Occipital lobe (tissue), 2 donors: ENCODE measurements around the gene IFNGR2. TPM values are rescaled to one million over a fixed set of nuclear protein-coding genes. Genes with fewer than 3 reads are reported as not detected.

ENCODE experiments used
- DNase-seq: peaks from one replicate; lab custom pipeline; 2025; lab: John Stamatoyannopoulos, UW
- total RNA-seq: library from RNA; depleted of rRNA; stranded (reverse); fragments of >200 nt; gene quantifications from one replicate; pipeline ENCODE4 v1.2.3, GENCODE V29; 2014

The IFNGR2 gene, protein sequence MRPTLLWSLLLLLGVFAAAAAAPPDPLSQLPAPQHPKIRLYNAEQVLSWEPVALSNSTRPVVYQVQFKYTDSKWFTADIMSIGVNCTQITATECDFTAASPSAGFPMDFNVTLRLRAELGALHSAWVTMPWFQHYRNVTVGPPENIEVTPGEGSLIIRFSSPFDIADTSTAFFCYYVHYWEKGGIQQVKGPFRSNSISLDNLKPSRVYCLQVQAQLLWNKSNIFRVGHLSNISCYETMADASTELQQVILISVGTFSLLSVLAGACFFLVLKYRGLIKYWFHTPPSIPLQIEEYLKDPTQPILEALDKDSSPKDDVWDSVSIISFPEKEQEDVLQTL
- total RNA-seq: 57.1 TPM

DNA sequence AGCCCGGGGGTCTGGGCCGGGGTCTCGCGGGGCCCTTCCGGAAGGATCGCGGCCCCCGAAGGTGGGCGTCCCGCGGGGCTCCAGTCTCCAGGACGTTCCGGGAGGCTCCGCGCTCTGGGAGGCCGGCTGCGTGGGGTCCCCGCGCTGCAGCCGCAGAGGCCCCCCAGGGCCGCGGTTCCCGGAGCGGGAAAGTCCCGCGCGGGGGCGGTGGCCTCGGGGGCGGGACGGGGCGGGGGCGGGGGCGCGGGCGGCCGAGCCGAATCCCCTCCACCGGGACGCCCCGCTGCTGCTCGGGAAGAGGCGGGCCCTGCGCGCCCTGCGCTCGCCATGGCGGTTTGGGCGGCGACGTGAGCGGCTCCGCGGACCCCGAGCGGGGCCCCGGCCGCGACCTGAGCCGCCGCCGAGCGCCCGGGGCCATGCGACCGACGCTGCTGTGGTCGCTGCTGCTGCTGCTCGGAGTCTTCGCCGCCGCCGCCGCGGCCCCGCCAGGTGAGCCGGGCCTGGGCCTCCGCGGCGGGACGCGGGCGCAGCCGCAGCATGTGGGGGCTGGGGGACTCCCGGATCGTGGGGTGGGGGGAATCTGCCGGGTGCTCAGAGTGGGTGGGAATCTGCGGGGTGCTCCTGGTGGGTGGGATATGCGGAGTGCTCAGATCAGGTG is at the start of gene IFNGR2:
IFNGR2 (plus strand) TSS at position 286 of the 658 bp plus-strand sequence; CDS start at position 417, 131 bp downstream.
- DNase-seq: no peak

GRCh38 chr21:33355355-33355754 is 47.9 kb upstream of the IFNGR2 start:
- DNase-seq: no peak

GRCh38 chr21:33355996-33356395 is 47.2 kb upstream of the IFNGR2 start:
- no peak for DNase-seq

DNA sequence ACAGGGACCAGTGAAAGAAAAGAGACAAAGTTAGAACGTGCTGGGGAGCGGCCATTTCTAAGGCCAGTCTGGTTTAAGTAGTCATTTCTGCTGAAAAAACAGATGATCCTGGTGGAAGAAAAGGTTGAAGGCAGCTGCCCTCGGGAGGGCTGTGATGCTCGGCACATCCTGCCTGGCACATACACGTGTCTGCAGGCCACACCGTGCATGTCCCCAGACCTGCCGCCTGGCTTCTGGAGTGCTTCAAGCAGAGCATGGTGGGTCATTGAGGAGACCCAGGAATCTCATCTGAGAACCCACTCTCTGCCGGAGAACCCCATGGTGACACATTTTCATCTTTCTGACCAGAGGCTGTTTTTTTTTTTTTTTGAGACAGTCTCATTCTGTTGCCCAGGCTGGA is 46.0 kb upstream of the IFNGR2 start:
- DNase-seq: no peak

GRCh38 chr21:33359446-33359845 is 43.8 kb upstream of the IFNGR2 start:
- DNase-seq: no peak

- no peak for DNase-seq
These were observed 42.9 kb upstream of the IFNGR2 start for GRCh38 chr21:33360281-33360680.

DNA sequence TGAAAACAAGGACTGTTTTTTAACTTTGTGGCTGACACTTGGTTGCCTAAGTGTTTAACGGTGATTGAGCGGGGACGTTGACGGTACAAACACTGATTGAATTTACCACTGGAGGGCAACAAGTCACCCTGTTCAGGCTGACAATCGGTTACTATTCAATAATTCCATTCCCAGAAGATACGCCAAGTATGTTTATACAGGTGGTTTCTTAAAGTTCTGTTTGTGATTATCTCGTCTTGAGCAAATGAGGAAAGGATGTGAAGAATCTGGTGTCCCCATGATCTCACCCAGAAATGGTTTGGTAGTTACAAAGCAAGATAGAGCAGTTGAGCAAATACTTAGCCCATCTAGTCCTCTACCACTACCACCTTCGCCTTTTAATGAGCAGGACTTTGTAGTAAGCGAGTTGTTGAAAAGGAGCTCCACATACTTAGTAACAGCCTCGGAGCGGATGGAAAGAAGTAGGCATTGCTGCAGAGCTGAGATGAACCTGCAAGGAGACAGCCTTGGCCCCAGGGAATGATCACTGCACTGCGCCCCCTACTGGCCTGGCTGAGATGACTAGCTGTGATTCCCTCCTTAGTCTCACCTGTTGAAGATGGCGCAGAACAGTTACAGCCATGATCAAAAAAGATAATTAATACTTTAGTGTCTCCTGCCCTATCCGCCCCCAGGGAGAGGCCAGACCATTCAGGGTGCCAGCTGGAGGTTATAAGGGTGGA is 42.2 kb upstream of the IFNGR2 start:
- DNase-seq: no peak

DNA sequence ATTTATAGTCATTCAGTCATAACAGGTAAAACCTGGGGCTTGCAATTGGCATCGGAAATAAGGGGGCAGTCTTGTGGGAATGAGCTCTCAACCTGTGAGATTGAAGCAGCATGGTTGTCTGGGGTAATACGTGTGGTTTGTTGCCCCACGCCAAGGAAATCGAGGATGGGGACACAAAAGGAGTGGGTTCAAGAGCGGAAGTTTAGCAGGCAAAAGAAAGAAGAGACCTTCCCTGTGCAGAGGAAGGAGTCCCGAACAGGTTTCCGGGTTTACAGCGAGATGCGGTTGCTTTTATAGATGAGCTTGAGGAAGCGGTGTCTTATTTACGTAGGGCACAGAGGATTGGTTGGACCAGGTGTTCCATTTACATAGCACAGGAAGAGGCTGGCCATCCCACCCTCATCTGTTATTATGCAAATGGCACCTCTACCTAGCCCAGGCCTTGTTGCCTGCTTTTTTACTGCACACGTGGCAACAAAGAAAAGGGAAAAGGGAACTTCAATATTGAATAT is 41.1 kb upstream of the IFNGR2 start:
- DNase-seq: no peak

GRCh38 chr21:33363911-33364609 is 39.2 kb upstream of the IFNGR2 start:
- peak; percentile 6 for DNase-seq

GRCh38 chr21:33364830-33365229 is 38.4 kb upstream of the IFNGR2 start:
- no peak for DNase-seq

GRCh38 chr21:33367309-33367973 is 35.8 kb upstream of the IFNGR2 start:
- no peak for DNase-seq

- no peak for DNase-seq
These were observed 35.1 kb upstream of the IFNGR2 start for GRCh38 chr21:33368124-33368523.

DNA sequence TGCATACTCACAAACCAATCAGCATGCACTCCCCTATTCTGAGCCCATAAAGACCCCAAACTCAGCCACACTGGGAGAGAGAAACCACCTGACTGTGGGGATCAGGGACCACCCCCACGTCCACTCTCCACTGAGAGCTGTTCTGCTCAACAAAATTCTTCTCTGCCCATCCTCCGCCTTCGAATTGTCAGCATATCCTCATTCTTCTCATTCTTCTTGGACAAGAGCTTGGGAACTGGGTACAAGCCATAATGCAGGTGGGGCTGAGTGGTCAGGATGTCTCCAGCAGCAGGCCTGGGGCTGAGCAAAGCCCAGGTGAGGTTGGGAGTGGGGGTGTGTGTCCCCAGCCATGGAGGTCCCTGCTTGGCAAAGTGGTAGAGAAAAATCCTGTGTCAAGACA is 34.6 kb upstream of the IFNGR2 start:
- DNase-seq: no peak

DNA sequence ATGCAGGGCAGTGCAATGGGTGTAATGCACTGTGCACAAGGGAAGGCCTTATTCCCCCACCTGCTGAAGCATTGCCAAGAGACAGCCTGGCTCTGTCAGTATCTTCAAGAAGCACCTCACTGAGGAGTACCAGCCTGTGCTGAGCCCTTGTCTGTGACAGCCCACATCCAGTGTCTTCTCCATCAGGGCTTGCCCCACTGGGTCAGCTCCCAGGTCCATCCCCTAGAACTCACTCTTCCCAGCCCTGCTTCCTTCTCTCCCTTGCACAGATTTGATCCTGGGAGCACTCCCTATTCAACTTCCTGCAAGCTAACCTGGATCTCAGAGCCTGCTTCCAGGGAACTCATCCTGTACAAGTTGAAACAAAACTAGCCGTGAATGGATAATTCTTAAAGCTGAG is 33.6 kb upstream of the IFNGR2 start:
- no peak for DNase-seq

- no peak for DNase-seq
These were observed 32.9 kb upstream of the IFNGR2 start for GRCh38 chr21:33370305-33370704.

DNA sequence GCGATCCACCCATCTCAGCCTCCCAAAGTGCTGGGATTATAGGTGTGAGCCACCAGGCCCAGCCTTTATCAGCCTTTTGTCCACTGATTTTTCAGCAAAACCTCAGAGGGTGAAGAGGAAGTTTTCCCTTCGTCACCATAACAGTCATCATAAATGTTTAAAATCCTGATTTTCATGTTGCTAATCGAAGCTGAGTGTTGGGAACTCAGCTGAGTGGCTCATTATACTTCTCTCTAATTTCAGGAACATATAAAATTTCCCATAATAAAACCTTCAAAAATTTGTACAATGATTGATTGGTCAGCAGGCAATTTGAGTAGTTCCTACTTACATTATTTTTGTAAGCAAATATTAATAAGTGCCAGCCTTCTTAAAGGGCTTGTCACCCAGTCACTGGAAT is 31.8 kb upstream of the IFNGR2 start:
- no peak for DNase-seq

- no peak for DNase-seq
These were observed 30.6 kb upstream of the IFNGR2 start for GRCh38 chr21:33372582-33372981.

DNA sequence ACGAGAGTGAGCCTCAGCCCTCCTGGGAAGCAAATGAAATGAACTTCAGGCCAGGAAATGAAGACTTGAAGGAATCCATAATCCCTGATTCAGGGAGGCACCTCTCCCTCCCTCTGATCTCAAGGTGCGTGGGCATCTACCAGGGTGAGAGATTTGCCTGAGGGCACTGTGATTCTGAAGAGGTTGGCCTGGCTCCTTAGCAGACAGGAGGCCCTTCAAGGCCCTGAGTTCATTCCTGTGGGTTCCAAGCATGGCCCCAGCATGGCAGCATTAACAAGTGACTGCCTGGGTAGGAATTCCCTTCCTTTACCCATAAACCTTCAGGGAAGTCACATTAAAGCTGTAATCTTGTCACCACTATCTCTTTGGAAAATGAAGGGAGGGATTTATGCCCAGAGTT is 29.8 kb upstream of the IFNGR2 start:
- DNase-seq: no peak

DNA sequence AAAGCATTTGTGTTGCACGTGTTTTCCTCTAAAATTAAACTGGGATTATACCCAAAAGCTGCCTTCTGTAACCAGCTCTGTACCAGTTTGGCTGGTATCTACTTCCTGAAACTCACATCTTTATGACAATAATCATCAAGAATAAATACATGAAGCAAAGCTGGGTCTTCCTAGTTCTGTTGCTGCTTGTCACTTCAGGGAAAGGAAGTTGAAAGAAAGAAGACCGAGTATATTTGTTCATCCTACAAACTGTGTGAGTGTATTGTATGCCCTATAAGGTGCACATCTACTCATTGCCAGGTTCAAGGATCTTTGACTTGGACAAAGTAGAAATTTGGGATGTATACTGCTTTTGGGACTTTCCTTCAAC is 29.1 kb upstream of the IFNGR2 start:
- DNase-seq: no peak

GRCh38 chr21:33374450-33375096 is 28.6 kb upstream of the IFNGR2 start:
- DNase-seq: no peak
